ENCODE measurements around the gene DOP1B.
"Not testable (repeated sequence)": the region's sequence is repeated elsewhere in the genome, so short reads cannot be mapped to it uniquely, and the experiment has no call there.

The DOP1B gene

GRCh38 chr21:36156815-36157670 lies at the start of gene DOP1B:
Gene DOP1B (plus strand): TSS chr21:36156824. CDS start chr21:36164734, 7,910 bp downstream.
- peak; percentile 19 for DNase-seq (ENCODE audit: low read depth)

GRCh38 chr21:36109868-36110267 lies 46.8 kb upstream of the DOP1B start:
- DNase-seq (ENCODE audit: low read depth), result no peak

- DNase-seq (ENCODE audit: low read depth), result no peak
Measured at GRCh38 chr21:36111238-36111637, 45.4 kb upstream of the DOP1B start.

GRCh38 chr21:36113647-36114428 lies 42.8 kb upstream of the DOP1B start:
- DNase-seq (ENCODE audit: low read depth), result no peak

GRCh38 chr21:36115138-36115730 lies 41.4 kb upstream of the DOP1B start:
- no peak for DNase-seq (ENCODE audit: low read depth)

- no peak for DNase-seq (ENCODE audit: low read depth)
Measured at GRCh38 chr21:36117286-36117741, 39.3 kb upstream of the DOP1B start.

GRCh38 chr21:36120304-36120888 lies 36.2 kb upstream of the DOP1B start:
- no peak for DNase-seq (ENCODE audit: low read depth)

GRCh38 chr21:36122977-36123376 lies 33.6 kb upstream of the DOP1B start:
- DNase-seq (ENCODE audit: low read depth), result no peak

- DNase-seq (ENCODE audit: low read depth), result no peak
Measured at GRCh38 chr21:36124395-36124794, 32.2 kb upstream of the DOP1B start.

GRCh38 chr21:36125512-36126207 lies 31.0 kb upstream of the DOP1B start:
- DNase-seq (ENCODE audit: low read depth), result peak; percentile 43

GRCh38 chr21:36126208-36126565 lies 30.4 kb upstream of the DOP1B start:
- no peak for DNase-seq (ENCODE audit: low read depth)

- DNase-seq (ENCODE audit: low read depth), result no peak
Measured at GRCh38 chr21:36126621-36127110, 30.0 kb upstream of the DOP1B start.

GRCh38 chr21:36127250-36127904 lies 29.2 kb upstream of the DOP1B start:
- no peak for DNase-seq (ENCODE audit: low read depth)

GRCh38 chr21:36127977-36128376 lies 28.6 kb upstream of the DOP1B start:
- no peak for DNase-seq (ENCODE audit: low read depth)

GRCh38 chr21:36129219-36129618 lies 27.4 kb upstream of the DOP1B start:
- no peak for DNase-seq (ENCODE audit: low read depth)

- not testable (repeated sequence) for DNase-seq (ENCODE audit: low read depth)
Measured at GRCh38 chr21:36130414-36130762, 26.2 kb upstream of the DOP1B start.

- DNase-seq (ENCODE audit: low read depth), result not testable (repeated sequence)
Measured at GRCh38 chr21:36130839-36131238, 25.8 kb upstream of the DOP1B start.

- no peak for DNase-seq (ENCODE audit: low read depth)
Measured at GRCh38 chr21:36132696-36133095, 23.9 kb upstream of the DOP1B start.

- peak; percentile 34 for DNase-seq (ENCODE audit: low read depth)
Measured at GRCh38 chr21:36134803-36135390, 21.7 kb upstream of the DOP1B start, which contains the start of gene CBR3. Gene CBR3 (plus strand): TSS chr21:36135079. CDS start chr21:36135193, 114 bp downstream.

- DNase-seq (ENCODE audit: low read depth), result peak; percentile 38
Measured at GRCh38 chr21:36135391-36136102, 21.1 kb upstream of the DOP1B start.

All from stimulated activated CD8-positive, alpha-beta memory T cell treated with anti-CD3 and anti-CD28 coated beads, Interleukin-4, amount 100 ng/mL, for 24 hours (primary cell).